ENCODE results near the gene TOM1L2. TPM values are rescaled to one million over a fixed set of nuclear protein-coding genes. Genes with fewer than 3 reads are reported as not detected.

Gene TOM1L2
- total RNA-seq, 1 experiment from 2014 or later = 24.1 TPM

- peaks cover 66 to 83% of the 10 kb centered on the region in 2 experiments for H3K4me1 ChIP-seq (ENCODE audit: control insufficient read depth in 1 of 2, insufficient read depth in 2 of 2, low read length in 2 of 2)
- H3K79me2 ChIP-seq (ENCODE audit: insufficient read depth, low read length) = peaks cover 52% of the 10 kb centered on the region
- ChIA-PET POLR2A (interaction anchor here (1.0 to 4.2 kb wide), 12 partner anchors 9 to 162 kb away, joined by 3 to 112 read pairs (median 6); partner anchors contain the start of genes DRC3 and TOM1L2), RAD21 (ENCODE audit: low non-redundant PET in 1 of 2, low total read pairs in 2 of 2, uncharacterized antibody in 2 of 2, unreplicated experiment in 2 of 2) (no interaction called here), CTCF (interaction anchor here (1.2 to 2.0 kb wide), 5 partner anchors 9 to 82 kb away, joined by 3 to 7 read pairs (median 4); no protein-coding TSS in a partner anchor)
- no peak overlapping the region for H2AFZ ChIP-seq (ENCODE audit: low read depth, low read length, poor library complexity, severe bottlenecking)
- H3K36me3 ChIP-seq (ENCODE audit: control insufficient read depth in 1 of 2, insufficient read depth in 2 of 2, low read length in 2 of 2) = peaks cover 0 to 20% of the 10 kb centered on the region in 2 experiments; a peak in 1 of 4 replicates
- no peaks in the 10 kb centered on the region for H3K9me2 ChIP-seq (ENCODE audit: insufficient read depth)
- peak overlapping the region; percentile 88 for H3K4me2 ChIP-seq (ENCODE audit: low read length)
- H3K27me3 ChIP-seq (ENCODE audit: insufficient read depth, low read length) = no peaks in the 10 kb centered on the region
- TF ChIP-seq SIN3A (IDR thresholded peaks at IDR 0.05; ENCODE audit: low read depth) = 0 out of 2 replicates have a peak, but pooled peaks have one; percentile 25
- peak; percentile 18; the same call in 1 of the 2 replicates for TF ChIP-seq RAD21 (IDR thresholded peaks at IDR 0.05; ENCODE audit: low read depth)
- no peak for TF ChIP-seq ZNF274 (IDR thresholded peaks at IDR 0.05; ENCODE audit: low read depth, low read length)
- TF ChIP-seq MAX (IDR thresholded peaks at IDR 0.05) = peak; percentile 51; the same call in 1 of the 2 replicates
- TF ChIP-seq ZBTB33 (IDR thresholded peaks at IDR 0.05; ENCODE audit: extremely low read depth, insufficient replicate concordance, low read length) = no peak
- TF ChIP-seq YY1 (IDR thresholded peaks at IDR 0.05; ENCODE audit: extremely low read depth, insufficient replicate concordance, low read depth, low read length) = peak; percentile 15
- peak; percentile 19 for TF ChIP-seq POLR2A (IDR thresholded peaks at IDR 0.05; ENCODE audit: borderline replicate concordance, extremely low read depth, insufficient read depth, insufficient read length)
- no peak for TF ChIP-seq ATF3 (IDR thresholded peaks at IDR 0.05)
- no peak for TF ChIP-seq SRF (IDR thresholded peaks at IDR 0.05; ENCODE audit: low read depth)
- TF ChIP-seq JUND (IDR thresholded peaks at IDR 0.05) = no peak; the same call in 1 of the 2 replicates
- intact Hi-C loops (cut with micrococcal nuclease) = loop anchor here (10.0 kb wide), 1 partner anchor 153 kb away; the partner anchor contains the start of gene RAI1
- peak overlapping the region; percentile 98 for H3K27ac ChIP-seq (ENCODE audit: low read depth, low read length)
- ATAC-seq (peak; percentile 13), DNase-seq (ENCODE audit: low read depth, low spot score) (peak; percentile 69)
- H3K9ac ChIP-seq (ENCODE audit: low read length) = peak overlapping the region; percentile 99
- no peaks in the 10 kb centered on the region for H4K20me1 ChIP-seq (ENCODE audit: insufficient read depth)
- no peaks in the 10 kb centered on the region for H3K9me3 ChIP-seq (ENCODE audit: control insufficient read depth in 1 of 2, insufficient read depth in 1 of 2, low read depth in 1 of 2, low read length in 2 of 2)
- BruUV-seq (replicated peaks) = TSS peak; percentile 71
- peak overlapping the region; percentile 78 to 84 for H3K4me3 ChIP-seq (replicated peaks in 1 of 2; ENCODE audit: low read depth in 1 of 2, low read length in 2 of 2)
These were observed 134.8 kb downstream of the TOM1L2 start for GRCh38 chr17:17837380-17837821.
